Umbilical cord (tissue), 2 donors: ENCODE data around the gene NATD1. TPM values are rescaled to one million over a fixed set of nuclear protein-coding genes. Genes with fewer than 3 reads are reported as not detected.

ENCODE experiments used
- DNase-seq: peaks from one replicate; pipeline ENCODE4 v3.0.0-alpha.2; 2015; ENCODE audit warnings: low spot score
- total RNA-seq: library from RNA; depleted of rRNA; stranded (reverse); fragments of >200 nt; gene quantifications from one replicate; pipeline ENCODE4 v1.2.3, GENCODE V29; 2014; ENCODE audit warnings: low replicate concordance; ENCODE audit not compliant: insufficient read depth

The NATD1 gene
- total RNA-seq, 1 donor from 2014 or later, result 4.6 TPM

DNA sequence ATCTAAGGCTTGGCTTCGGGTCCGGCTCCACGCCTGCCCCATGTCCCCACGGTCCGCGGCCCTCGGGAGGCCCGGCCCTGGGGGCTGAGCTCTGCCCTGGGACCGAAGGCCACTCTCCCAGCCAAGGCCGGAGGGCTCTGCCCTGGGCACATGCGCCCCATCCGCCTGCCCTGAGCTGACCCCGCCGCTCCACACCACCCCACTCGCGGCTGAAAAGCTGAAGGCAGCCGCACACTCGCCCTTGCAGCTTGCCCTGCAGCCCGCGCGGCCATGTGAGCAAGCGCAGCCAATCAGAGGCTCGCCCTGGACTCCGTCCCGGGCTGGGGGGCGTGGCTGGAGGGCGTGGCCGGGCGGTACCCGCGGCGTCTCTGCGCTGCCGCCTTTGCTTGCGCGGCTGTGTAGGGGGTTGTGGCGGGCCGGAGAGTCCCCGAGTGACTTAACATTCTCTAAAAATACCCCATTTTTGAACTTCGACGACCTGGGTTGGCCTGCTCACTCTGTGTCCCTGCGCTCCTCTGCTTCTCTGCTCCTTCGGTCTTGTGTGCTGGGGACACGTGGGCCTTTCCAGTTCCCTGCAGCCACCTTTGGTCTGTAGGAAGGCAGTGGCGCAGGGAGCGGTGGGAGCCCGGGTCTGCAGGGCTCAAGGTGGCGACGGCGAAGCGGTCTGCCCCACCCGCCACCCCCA is 22.5 kb upstream of the NATD1 start:
- DNase-seq, result peak; percentile 92

DNA sequence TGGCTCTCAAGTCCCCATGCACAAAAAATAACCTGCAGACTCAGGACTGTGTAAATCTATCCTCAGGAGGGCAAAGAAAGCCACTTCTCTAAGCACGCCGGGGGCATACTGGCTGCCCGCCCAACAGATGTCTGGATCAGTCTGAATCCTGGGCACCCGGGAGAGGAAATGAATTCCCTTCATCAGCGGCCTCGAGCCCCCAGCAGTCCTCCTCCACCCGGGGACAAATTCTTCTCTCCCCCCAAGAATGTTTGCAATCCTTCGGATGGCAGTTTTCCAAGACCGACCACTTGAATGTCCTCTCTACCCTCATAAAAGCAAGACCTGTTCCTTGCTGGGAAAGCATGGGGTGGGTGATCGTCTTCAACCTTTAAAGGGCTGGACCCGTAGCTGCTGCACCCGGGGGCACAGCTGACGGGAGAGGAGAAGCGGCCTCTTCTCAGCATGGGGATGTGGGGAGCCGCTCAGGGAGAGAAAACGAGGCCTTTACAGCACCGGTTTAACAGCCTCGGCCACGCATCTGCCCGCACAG is 21.9 kb upstream of the NATD1 start:
- no peak for DNase-seq

DNA sequence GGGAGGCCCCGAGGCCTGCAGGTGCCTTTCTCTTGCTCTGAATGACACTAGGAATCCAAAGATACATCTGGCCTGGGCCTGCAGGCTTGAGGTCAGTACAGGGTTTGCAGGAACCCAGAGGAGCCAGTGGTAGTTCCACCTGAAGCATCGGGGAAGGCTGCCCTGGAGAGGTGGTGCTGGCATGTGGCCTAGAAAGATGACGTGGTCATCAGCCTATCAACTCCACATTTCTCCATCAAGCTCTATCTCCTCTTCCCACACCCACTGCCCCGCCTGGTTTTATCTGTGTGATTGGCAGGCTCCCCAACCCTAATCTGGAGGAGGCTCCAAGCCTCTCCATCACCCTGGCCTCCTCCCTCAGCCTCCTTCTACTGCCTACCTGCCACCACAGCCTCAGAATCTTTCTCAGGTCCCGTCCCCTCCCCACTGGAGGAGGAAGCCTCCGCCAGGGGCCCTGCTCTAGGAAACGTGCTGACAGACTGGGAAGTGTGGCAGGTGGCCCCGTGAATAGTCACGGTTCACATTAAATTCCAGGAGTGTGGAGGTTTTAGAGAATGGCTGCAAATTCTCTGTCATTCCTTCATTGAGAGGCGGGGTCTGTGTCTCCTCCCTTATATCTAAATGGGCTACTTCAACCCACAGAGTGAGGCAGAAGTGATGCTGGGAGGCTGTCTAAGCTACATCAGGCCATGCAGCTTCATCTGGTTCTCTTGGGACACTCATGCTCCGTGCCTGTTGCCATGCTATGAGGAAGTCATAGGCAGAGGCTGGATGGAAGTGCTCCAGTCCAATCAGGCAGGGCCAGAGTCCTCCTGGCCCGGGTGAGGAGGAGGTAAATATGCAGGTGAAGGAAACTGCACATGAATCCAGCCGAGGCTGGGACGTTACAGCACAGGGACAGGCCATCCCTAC is 19.9 kb upstream of the NATD1 start:
- DNase-seq, result no peak

DNA sequence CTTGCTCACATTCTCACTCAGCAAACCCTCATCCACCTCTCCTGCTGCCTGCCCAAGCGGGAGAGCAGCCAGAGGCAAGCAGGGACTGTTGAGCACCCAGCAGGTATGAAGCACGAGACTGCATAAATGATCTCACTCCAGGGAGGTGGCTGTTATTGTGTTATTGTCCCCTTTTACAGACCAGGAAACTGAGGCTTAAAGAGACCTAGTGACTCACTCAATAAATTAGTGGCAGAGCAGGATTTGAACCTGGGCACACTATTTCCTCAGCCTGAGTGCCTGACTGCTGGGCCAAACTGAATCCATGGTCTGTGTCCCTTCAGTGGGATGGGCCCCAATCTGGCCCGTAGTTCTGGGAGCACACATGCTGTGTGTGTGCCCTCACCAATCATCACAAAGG is 19.0 kb upstream of the NATD1 start:
- DNase-seq, result no peak

DNA sequence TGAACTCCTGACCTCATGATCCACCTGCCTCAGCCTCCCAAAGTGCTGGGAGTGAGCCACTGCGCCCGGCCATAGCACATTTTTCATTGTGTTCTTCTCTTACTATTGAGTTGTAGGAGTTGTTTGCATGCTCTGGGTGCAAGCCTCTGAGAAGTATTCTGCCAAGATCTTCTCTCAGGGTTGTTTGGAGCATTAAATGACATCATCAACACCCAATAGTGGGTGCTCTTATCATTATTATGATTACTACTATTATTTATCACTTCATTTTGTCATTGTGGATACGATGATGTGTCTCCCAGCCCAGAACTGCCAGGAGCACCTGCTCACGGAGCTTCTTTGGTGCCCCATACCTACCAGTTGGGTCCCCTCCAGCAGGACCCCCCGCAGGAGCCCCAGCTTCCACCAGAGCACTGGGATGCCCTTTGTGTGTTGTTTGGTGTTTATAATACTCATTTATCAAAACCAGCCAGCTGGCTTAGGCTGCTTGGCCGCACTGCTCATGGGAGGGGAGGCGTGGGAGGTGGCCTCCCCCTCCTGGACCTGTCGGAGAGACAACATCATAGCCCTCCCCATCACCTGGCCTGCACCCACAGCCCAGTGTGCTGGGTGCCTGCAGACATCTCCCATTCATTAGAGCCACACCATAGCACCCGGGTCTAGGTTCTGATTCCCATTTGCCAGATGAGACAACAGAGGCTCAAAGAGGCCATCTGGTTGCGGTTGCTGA is 18.4 kb upstream of the NATD1 start:
- DNase-seq, result no peak

DNA sequence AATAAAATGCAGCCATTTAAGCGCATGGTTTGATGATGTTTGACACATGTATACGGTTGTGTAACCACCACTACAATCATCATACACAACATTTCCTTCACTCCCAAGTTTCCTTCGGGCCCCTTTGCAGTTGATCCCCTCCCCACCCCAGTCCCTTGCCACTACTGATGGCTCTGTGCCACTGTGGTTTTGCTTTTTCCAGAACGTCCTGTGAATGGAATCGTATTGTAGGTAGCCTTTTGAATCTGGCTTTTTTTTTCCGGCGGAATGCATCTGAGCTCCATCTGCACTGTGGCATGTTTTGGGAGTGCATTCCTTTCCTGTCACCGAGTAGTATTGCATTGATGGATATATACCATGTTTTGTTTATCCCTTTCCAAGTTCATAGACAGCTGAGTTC is 16.2 kb upstream of the NATD1 start:
- DNase-seq, result no peak

DNA sequence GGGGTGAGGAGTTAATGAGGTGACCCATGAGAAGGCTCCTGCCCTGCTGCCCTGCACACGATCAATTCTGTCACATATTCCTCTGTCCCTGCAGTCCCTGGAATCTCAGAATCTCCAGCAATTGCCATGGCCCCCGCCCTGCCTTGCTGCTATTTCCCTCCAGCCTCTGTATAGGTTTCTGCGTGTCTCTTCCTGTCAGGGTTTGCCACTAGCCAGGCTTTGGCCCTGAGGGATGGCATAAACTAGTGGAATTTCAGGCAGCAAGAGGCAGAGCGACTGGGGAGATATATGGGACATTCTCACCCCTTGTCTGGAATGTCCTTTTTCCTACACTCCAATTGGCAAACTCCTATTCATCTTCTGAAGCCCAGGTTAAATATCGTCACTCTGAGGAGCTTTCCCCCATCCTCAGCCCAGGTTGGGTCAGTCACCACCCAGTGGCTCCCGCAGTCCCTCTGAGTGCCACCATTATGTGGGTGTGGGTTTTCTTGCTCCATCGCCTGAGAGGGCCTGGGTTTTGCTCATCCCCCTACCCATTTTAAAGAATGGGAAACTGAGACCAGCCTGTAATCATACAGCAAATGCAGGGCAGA is 15.5 kb upstream of the NATD1 start:
- DNase-seq, result no peak

DNA sequence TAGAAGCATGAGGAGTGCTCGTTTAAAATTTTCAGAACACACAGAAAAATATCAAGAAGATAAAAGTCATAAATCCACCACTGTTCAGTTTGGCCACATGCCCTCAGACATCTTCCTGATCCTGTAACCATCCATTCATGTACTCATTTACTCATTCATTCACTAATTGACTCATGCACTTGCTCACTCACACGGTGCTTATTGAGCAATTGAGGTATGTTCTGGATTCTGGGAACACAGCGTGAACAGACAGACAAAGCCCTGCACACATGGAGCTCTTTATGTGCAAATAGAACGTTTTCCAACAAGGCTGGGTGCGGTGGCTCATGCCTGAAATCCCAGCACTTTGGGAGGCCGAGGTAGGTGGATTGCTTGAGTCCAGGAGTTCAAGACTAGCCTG is 10.2 kb upstream of the NATD1 start:
- DNase-seq, result no peak

DNA sequence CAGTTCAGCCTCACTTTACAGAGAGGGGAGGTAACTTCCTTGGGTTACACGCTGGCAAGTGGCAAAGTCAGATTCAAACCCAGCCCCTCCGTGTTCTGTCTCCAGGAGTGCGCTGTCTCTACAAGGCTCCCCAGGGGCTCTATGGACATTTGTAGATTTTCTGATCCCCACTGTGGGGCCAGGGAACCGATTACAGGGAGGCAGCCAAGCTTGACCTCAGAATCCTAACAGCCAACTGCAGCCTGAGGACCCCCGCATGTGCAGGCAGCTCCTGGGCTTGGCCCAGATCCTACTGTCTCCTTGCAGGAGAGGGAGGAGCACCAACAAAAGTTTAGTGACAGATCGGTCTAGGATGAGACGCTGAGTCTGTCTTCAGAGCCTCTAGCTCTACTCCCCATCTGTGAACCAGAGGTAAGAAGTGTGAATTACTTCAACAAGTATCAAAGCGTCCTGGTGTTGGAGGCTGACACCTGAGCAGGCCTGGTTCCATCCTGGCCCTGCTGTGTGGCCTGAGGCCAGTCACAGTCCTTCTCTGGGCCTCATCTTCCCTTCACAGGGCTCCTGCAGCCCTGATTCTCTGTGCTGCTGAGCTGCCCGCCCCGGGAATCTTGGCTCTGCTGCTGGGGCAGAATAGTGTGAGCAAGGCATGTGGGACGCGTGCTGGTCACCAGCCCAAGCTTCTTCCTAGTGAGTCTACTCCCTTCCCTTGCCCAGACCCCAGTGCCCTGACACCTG is 9.2 kb upstream of the NATD1 start:
- no peak for DNase-seq

DNA sequence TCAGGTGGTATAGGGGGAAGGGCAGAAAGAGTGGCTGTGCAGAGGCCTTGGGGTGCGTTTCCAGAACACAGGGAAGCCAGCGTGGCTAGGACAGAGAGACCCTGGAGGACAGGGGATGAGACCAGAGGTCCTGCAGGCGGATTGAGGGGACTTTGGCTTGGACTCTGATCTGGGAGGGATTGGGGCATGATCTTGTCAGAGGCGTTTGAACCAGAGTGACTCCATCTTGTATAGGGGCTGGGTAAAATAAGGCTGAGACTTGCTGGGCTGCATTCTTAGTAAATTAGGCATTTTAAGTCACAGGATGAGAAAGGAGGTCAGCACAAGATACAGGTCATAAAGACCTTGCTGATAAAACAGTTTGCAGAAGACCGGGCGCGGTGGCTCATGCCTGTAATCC is 5.4 kb upstream of the NATD1 start:
- no peak for DNase-seq

DNA sequence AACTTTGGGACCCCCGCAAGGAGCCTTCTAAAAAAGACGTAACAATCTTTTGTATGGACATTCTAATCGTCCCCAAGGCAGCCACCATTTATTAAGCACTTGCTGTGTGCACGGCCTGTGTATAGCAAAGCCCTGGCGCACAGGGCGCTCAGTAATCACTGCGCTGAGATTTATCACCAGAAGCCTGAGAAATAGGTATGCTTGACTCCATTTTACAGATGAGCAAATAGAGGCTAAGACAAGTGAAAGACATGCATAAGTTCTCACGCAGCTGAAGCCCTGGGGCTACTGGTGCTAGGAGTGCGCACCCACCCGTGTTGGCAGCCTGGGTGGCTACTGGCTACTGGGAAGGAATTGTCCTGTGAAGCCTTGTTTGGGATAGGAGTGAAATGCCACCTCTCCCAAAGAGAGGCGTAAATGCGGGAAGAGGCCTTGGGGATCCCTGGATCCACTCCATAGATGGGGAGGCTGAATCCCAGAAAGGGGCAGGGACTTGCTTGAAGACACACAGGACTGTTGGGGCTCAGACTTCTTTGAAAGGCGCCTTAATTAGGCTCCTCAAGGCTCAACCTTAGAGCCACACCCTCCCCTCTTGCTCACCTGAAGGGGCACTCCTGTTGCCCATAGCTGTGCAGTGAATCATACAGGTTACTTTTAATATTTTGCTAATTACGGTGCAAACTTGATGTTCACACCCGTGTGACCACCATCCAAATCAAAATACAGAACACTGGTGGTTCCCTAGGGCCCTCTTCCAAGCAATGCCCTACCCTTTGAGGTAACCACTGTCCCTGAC is 634 bp upstream of the NATD1 start:
- DNase-seq, result no peak

DNA sequence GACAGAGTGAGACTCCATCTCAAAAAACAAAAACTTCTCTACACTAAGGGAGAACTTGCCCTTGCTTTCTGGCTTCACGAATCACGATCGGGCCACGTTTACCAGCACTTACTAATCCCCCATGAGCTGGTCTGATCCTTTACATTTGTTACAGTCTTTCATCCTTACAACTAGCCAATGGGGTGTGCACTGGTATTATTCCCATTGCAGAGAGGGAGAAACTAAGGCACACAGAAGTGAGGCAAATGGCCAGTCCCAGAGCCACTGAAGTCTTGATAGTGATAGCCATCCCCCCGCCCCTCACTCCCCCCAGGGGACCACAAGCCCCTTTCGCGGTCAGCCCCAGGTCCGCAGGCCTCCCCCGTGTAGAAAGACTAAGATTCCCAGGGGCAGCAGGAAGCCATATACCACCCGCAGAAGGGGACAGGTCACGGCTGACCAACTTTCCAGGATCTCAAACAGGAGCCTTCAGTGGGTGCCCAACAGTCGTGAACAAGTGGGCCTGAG is 868 bp downstream of the NATD1 start:
- no peak for DNase-seq

DNA sequence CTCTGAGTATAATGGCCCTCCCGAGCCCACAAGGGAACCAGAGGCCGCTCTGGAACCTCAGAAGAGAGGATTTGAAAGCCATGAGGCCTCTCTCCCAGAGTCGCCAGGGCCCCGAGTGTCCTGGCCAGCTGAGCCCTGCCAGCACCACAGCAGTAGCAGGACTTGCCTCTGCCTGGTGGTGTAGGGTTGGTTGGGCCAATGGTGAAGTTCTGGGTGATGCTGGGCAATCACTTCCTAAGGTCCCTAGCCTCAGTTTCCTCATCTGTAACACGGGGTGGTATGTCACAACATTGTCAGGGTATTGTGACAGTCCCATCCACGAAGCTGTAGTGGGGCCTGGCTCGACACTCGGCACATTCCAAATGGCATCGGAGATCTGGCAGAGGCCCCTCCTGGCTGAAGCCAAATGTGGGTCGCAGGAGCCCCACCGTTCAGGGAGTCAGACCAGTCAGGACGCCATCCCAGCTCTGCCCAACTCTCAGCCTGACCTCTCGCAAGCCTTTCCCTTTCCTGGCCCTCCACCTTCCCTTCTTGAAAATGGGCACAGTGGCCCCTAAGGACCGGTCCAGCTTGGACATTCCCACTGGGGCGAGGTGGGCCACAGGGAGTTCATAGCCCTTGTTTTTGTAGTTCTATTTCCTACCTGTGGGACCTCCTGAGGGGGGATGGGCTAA is 1.7 kb downstream of the NATD1 start:
- DNase-seq, result no peak

DNA sequence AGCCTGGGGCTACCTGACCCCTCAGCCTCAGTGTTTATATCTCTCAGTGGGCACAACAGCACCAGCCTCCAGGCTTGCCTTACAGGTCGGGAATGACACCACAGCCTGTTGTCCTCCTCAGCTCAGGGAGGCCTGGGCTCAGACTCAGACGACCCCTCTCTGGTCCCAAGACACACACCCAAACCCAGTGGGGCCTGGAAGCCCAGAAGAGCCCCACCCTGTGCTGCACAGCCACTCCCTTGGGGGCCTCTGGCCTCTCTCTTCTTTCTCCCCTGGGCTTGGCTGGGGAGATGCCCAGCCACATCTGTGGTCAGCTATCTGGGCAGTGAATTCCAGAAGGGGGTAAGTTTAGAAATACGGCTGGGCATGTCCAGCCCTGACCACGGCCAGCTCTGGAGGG is 2.4 kb downstream of the NATD1 start:
- no peak for DNase-seq

DNA sequence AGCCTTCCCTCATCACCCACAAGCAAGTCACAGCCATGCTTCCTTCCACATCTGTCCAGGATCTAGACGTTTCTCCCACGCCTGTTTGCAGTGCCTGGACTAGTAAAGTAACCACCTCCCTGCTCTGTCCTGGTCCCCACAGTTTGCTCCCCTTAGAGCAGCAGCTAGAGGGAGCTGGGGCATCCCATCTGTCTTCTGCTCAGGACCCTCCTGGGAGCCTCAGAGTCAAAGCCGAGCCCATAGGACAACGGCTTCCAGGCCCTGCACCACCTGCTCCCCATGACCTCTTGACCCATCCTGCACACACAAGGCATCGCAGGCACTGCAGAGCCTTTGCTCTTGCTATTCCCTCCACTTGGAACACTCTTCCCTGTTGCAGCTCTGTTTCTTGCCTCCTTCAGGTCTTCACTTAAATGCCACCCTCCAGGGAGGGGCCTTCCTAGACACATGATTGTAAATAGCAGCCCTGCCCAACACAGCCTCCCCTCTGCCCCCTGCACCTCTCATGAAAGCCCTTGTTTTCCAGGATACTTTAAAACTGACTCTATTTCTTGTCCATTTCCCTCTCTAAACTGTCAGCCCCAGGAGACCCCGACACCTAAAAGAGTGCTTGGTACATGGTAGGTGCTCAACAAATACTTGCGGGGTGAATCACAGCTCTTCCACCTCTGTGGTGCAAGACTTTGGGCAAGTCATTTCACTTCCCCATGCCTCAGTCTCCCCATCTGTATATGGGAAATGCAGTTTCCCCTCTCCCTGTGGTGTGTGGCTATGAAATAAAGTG is 3.1 kb downstream of the NATD1 start:
- no peak for DNase-seq

DNA sequence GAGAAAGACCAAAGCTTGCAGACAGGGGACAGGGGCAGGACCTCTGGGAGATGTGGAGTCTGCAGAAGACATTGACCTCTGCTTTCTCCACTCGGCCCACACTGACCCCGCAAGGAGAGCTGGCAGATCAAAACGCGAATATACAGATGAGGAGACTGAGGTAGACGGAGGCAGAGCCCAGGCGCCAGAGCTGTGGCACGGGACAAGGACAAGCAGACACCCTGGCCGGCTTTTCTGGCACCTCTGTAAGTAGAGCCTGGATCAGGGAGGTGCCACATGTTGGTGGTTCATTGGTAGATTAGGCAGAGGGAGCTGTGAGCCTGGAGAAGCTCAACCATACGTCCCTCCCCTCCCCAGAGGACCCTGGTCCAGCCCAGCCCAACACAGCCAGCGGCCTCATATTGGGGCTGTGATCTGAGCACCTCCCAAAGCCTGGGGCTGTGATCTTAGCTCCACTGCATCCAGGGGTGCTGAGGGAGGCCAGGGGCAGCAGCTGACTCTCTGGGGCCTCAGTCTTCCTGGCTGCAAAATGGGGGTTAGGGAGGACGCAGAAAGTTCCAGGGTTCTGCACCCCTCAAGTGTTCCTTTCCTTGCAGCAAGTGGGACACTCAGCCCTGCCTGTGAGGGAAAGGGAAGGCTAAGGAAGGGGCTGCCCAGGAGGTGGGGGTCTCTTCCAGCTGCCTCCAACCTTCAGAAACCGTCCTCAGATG is 4.0 kb downstream of the NATD1 start:
- DNase-seq, result no peak

DNA sequence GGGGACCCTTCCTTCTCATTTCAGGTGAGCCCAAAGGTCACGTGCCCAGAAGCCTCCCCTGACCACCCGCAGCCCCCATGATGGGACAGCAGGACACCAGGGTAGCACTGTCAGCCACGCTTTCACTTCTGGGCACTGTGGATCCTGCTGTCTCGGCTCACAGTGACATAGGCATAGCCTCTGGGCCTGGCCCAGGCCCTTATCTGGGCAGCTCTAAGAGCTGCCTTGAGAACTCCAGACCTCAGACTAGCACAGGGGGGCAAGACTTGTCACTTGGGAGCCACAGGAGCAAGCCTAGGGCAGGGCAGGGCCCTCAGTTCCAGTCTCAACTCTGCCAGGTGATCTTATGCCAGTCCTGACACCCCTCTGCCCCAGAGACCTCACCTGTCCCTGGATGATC is 4.7 kb downstream of the NATD1 start:
- no peak for DNase-seq
